ENCODE measurements around the gene SMC5.
A peak's percentile ranks its signal among the peaks of the same experiment; 100 is the strongest.
"Not testable (repeated sequence)": the region's sequence is repeated elsewhere in the genome, so short reads cannot be mapped to it uniquely, and the experiment has no call there.

The SMC5 gene

DNA sequence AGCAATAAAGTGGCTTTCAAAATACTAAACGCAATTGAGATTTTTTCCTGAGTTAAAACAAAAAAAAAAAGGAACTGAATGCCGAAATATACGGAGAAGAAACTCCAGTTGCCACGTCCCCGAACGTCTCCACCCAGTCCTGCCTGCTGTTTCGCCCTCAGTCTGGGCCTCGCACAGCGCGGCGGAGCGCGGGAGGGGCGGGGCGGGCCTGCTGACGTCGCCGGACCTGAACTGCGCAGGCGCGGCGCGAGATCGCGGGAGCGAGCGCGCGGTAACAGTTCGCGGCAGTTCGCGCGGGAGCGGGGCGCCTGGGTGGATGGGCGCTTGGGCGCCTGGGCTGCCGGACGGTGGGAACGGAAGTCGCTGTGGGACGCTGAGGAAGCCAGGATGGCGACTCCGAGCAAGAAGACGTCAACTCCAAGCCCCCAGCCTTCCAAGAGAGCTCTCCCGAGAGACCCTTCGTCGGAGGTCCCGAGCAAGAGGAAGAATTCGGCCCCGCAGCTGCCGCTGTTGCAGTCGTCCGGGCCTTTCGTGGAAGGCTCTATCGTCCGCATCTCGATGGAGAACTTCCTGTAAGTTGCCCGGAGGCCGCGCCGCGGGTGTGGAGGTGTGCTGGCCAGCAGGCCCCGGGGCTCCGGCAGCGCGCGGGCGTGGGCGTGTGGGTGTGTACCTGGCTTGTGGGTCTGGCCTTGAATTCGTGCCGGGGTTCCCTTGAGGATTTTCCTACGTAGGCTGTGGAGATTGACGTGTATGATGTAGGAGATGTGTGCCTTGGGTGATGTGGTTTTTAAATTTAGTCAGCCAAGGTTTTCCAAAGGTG lies at the start of gene SMC5:
SMC5 (plus strand) TSS at position 287 of the 820 bp plus-strand sequence; CDS start at position 388, 101 bp downstream.
- DNase-seq = peak; percentile 85

DNA sequence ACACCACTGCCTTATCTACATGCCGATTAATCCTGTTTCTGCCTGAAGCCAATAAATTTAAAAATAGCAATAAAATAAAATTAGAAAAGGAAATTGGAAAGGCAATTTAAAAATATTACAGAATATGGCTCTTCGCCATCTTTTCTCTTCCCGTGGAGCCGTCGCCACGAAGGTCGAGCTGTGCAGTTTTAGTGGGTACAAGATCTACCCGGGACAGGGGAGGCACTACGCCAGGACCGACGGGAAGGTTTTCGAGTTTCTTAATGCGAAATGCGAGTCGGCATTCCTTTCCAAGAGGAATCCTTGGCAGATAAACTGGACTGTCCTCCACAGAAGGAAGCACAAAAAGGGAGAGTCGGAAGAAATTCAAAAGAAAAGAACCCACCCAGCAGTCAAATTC lies 41.7 kb upstream of the SMC5 start:
- no peak for DNase-seq

DNA sequence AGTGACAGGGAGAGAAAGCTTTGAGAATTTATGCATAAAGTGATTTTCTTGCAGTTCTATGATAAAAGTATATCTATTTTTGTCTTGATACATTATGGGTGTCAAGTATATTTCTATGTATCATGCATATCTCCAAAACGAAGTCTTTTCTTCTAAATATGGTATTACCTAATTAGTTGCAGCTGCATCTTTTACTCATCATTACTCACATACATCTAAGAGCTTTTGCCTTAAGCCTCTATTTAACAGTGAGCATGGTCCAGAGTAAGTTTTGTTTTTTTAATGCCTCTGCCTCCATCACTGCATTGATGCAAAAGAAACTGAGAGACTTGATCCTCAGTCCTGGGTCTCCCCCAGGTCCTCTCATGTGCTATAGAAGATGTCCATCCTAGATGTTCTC lies 40.0 kb upstream of the SMC5 start:
- DNase-seq = no peak

DNA sequence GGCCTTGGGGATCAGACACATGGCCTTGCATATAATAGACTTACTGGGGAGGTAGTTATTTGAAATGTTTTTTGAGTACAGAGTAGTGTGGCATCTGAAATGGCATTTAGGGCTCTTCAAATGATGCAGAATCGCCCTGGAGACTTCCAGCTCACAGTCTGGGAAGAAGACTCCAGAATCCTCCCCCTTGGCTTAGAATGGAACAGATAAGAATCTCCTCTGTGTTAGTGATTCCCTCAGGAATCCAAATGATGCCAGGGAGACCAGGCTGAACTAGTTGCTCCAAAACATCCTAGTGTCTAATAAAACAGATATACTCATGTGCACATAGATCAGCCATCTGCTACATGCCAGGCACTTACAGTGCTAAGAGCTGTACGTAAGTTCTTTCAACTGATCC lies 38.6 kb upstream of the SMC5 start:
- DNase-seq = no peak

DNA sequence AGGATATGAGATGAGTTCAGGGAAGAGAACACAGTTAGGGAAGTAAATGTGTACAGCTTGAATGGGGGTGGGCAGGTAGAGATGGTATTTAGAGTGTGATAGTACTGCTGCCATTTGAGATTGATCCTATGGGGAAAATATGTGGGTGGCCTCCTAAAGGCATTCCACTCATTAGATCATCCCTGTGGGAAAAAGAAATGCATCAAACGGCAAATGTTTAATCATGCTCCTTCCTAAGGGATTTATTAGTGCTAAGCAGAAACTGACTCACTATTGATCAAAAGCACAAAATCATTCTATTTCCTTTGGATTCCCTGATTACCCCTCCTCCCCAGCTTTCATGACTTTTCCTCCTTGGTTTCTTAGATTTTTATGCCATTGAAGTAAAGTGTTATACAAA lies 36.4 kb upstream of the SMC5 start:
- no peak for DNase-seq

DNA sequence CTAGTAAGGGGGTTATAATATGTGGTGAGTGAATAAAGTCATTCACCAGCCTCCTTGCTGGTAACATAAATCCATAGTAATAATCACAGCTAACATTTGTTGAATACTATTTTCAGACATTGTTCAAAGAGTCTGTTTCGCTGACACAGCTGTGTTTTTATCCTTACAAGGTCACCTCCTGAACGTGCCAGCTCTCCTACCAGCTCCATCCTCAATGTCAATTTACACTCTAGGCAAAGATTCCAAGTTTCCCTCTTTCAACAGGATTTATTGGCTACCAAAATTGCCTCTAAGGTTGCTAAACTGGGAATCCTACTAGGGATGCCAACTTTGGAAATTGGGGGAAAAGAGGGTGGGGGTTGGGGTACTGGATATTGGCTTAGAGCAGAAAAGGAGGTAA lies 30.7 kb upstream of the SMC5 start:
- DNase-seq = no peak

DNA sequence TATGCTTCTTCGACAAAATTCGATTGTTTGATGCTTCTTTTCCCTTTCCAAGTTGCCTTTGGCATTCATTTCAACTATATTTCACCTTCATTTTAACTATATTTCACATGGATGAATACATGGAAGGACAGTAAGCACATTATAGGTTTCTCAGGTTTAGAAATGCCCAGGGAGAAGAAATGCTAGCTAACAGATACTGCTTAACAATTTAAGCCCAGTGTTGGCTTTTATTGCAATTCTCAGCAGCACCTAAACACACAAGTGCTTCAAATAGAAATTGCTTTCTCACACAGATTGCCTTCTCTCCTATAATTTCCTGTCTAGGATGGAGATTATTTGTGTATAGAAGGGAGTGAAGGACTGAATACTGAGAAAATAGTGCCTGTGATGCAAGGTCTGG lies 30.2 kb upstream of the SMC5 start:
- no peak for DNase-seq

DNA sequence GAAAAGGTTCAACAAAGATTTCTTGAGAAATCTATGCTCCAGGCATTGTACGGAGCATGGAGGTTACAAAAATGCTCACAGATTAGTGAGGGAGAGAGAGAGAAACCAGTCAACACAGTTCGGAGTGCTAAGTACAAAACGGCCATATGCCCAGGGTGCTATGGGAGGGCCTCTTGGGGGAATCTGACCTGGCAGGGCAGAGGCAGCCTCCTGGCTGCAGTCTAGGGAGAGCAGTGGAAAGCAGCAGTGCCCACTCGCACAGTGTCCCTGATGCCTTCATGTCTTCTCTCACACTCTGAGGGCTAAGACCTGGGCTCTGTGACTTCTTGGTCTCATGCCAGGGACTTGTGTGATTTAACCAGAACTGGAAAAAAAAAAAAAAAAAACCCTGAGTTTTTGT lies 29.8 kb upstream of the SMC5 start:
- no peak for DNase-seq

DNA sequence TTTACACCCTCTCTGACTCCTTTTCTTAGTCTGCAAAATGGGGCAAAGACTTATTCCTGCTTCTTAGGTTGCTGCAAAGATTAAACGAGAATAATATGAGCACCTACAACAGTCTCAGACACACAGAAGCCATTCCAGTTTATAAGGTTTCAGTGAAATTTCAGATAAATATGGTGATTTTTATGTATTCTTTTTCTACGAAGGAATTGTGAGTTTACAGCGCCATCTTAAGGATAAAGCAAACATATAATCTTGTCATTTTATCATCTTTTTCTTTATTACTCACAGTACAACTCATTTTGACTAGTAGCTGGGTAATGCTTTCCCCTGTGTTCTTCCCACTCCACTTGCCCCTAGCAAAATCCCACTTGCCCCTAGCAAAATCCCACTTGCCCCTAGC lies 29.2 kb upstream of the SMC5 start:
- no peak for DNase-seq

DNA sequence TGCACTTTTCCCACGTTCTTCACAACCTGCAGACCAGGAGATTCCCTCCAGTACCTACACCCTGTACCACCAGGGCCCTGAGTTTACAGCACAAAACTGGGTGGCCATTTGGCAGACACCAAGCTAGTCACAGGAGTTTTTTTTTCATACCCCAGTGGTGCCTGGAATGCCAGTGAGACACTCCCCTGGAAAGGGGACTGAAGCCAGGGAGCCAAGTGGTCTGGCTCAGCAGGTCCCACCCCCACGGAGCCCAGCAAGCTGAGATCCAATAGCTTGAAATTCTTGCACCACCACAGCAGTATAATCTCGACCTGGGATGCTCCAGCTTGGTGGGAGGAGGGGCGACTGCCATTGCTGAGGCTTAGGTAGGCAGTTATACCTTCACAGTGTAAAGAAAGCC lies 26.3 kb upstream of the SMC5 start:
- DNase-seq = no peak

DNA sequence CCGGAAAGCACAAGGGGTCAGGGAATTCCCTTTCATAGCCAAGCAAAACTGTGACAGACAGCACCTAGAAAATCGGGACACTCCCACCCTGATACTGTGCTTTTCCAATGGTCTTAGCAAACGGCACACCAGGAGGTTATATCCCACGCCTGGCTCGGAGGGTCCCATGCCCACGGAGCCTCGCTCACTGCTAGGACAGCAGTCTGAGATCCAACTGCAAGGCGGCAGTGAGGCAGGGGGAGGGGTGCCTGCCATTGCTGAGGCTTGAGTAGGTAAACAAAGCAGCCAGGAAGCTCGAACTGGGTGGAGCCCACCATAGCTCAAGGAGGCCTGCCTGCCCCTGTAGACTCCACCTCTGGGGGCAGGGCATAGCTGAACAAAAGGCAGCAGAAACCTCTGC lies 24.6 kb upstream of the SMC5 start:
- DNase-seq = not testable (repeated sequence)

DNA sequence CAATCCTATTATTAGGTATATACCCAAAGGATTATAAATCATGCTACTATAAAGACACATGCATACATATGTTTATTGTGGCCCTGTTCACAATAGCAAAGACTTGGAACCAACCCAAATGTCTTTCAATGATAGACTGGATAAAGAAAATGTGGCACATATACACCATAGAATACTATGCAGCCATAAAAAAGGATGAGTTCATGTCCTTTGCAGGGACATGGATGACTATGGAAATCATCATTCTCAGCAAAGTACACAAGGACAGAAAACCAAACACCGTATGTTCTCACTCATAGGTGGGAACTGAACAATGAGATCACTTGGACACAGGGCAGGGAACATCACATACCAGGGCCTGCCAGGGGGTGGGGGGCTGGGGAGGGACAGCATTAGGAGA lies 12.8 kb upstream of the SMC5 start:
- not testable (repeated sequence) for DNase-seq

DNA sequence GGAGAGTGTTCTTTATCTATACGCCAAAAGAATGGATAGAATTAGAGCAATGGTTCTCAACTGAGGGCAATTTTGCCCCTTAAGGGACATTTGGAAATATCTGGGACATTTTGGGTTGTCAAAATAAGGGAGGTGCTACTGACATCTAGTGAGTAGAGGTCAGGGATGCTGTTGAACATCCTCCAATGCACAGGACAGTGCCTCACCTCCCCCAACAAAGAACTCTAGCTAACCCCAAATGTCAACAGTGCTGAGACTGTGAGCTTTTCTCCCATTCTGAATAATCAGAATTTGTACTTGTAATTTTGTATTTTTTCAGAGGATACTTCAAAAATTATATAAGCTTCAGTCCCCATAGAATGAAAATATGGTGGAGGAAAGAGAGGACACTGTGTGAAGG lies 8.6 kb upstream of the SMC5 start:
- no peak for DNase-seq

DNA sequence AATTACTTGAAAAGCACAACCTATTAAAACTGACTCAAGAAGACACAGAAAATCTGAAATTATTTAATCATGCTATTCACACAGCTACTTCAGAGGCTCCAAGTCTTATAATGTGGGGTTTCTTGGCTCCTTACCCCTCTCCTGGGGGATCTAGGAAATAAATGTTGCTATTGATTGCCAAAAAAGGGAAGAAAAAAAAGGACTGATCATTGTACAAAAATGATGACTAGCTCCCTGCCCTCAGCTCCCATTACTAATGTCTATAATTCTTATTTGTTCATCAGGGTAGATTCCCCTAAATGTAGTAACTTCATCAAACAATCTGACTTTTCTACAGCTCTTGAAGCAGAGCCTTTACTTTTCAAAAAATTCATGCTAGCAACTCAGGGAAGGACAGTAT lies 3.3 kb upstream of the SMC5 start:
- no peak for DNase-seq

DNA sequence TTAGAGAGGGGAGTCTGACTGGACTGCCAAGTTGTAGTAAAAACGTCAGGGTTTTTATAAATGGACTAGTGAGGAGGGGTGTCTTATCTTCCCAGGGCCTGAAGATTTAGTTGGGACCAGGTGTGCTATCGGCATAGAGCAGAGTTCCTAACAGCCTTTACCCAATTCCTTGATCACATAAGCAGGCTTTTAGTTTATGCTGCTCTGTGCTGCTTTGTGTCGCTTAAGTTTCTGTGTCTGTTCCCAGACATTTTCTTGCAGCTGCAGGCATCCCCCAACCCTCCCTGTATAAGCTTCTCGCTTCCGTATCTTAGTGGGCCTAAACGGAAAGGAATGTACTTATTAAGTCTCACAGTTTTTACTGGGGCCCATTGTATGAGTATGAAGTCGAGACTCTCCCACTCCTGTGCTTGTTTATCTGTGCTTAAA lies 2.6 kb upstream of the SMC5 start:
- DNase-seq = no peak

DNA sequence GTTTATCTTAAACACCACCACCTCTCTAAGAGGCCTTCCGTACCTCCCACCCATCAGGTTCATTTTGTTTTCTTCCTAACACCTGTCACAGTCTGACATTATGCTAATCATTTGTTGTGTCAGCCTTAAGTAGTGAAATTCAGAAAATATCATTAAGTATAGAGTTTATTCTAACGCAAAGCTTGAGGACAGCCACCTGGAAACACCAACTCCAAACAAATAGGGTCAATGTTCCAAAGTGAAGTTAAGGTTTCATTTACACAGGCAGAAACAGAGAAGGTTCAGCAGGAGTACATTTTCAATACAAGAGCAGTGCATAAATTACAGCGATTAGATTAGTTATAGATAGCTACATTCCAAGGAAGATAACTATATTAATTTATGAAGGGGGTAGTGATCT lies 1.3 kb upstream of the SMC5 start:
- no peak for DNase-seq

DNA sequence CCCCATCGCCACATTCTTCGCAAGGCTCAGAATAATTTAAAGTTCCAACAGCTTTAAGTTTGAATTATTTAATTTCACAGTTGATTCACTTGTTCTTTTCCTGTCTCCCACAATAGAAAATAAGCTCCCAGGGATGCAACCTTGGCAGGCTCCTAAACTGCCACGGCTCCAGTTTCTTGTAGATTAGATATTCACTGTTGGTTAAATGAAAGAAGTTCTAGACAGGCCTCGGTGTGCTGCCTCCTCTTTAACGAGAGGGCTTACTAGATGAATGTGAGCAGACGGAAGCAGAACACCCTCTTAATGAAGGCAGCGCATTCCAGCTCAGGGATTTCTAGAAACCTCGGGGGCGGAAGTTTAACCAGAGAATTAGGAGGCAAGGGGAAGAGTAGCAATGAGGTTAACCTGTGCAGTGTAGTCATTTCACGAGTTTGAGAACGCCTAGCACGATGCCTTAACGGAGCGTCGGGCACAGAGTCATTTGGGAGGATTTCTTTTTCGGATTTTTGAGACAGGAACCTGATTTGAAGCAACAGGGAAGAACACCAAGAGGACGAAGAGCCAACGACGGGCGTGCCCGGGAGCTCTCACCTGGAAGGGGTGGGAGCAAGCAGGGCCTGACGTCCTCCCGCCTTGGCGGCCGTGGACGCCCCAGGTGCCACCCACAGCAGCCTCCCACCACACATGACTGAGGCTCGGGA lies 637 bp upstream of the SMC5 start:
- peak; percentile 17 for DNase-seq

DNA sequence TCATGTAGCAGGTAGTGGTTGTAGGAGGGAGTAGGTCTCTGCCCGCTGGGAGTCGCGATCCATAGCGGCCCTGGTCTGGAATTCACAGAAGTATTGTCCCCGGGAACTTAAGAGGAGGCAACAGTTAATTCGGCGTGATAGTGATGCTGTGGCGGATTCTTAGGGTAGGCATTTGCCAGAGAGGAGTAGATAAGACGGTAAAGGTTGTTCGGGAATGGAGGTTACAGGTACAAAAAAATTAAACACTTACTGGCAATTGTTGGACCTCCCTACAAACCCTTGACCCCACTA lies 679 bp downstream of the SMC5 start:
- DNase-seq = no peak

DNA sequence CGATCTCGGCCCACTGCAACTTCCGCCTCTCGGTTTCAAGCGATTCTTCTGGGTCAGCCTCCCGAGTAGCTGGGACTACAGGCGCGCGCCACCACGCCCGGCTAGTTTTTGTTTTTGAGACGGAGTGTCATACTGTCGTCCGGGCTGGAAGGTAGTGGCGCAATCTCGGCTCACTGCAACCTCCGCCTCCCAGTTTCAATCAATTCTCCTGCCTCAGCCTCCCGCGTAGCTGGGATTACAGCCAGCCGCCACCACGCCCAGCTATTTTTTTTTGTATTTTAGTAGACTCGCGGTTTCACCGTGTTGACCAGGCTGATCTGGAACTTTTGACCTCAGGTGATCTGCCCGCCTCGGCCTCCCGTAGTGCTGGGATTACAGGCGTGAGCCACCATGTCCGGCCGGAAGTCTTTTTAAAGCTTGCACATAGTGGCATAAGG lies 1.2 kb downstream of the SMC5 start:
- no peak for DNase-seq

DNA sequence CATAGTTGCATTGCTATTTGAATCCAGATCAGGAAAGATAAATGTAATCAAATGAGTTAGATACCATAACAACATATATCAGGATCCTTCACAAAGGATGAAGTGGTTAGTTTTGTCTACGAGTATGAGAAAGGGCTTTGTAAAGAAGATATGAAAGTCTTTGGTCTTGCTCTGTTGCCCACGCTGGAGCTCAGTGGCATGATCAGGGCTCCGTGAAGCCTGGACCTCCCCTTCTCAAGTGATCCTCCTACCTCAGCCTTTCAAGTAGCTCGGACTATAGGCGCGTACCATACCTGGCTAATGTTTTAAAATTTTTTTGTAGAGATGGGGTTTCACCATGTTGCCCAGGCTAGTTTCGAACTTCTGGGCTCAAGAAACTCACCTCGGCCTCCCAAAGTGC lies 1.8 kb downstream of the SMC5 start:
- no peak for DNase-seq

DNA sequence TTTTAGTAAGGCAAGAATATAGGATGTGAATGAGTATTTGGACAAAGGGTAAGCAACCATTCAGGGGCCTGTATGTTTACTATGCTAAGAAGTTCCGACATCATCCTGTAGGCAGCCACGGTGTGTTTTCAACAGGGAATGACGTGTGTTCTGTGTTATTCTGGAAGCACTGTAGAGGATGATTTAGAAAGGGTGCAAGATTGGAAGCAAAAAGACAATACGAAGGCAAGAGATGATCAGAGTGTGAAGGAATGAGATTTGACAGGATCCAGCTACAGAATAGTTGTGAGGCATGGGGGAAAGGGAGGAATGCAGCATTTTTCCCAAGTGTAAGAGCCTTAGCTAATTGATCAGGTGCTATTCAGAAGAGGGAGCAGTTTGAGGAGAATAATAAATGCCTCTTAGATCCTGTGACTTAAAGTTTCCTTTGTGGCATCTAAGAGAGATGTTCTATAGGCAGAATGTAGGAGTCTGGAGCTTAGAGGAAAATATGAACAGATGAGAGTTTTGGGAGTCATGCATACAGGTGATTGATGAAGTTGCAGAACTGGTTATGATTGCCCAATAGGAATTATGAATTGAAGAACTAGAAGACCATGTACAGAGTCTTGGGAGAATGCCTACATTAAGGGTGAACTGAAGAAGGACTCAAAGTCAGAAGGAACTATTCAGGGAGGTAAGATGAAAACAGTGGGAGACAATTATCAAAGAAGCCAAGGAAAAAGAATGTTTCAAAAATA lies 2.5 kb downstream of the SMC5 start:
- no peak for DNase-seq

DNA sequence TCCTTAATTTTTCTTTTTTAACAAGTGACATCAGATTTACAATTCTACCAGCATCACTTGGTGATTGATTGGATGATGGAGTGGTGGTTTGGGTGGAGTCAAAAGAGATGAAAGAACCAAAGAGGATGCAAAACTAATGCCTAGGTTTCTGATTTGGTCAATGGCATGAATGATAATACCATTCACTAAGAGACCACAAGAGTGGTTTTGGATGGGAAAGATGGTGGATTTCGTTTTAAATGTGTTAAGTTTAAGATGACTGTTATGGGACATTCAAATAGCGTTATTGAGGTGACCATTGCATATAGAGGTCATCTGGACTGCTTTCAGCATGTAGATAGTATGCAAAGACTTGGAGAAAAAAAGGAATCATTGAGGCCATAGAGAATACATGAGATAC lies 3.6 kb downstream of the SMC5 start:
- DNase-seq = no peak

DNA sequence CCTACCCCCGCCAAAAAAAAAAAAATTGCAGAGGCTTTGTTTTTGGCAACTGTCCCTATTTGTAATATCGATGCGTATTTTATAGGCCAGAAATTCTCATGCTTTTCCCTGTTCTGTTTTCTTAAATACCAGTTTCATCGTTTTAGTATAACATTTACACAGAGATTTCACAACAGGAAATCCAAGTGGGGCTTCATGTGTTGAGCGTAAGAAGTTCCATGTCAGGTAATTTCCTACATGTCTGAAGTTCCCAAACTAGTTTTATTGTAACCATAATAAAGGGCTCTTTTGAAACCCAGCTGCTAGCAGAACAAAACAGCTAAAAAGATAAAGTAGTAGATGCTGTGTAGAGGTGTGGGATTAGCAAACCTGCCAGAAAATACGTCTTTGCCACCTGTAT lies 4.2 kb downstream of the SMC5 start:
- no peak for DNase-seq

DNA sequence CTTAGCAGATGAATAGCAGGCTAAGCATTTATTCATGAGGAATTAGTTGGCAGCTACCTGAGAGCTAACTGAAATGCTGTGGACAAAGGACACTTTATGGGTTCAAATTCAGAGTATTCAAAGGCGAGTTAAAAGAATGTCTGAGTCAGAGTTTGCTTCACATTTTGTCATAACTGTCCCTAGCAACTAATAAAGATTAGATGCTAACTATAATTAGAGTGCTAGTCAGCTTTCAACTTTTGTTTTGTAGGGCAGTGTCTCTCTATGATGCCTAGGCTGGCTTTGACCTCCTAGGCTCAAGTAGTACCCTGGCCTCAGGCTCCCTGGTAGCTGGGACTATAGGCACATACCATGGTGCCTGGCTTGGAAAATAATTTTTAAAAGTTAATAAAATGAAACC lies 4.6 kb downstream of the SMC5 start:
- DNase-seq = no peak
